ENCODE measurements around the gene APBA1.

DNA sequence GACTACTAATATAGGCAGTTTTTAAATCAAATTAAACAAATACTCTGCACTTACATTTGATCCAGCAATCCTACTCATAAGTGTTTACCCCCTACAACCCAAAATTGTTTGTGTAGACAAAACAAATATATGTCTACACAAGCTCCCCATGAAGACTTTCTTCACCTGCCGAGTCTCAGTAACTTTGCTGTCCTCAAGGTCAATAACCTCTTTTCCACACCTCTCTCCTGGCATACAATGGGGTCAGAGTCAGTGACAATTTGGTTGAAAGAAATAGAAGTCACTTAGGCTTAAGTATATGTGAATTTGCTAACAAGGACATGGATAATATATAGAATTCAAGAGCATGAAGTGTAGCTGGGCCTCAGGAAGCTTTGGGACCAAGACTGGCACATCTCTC, 29.1 kb downstream of the APBA1 start:
- TF ChIP-seq POLR2AphosphoS5 (IDR thresholded peaks at IDR 0.05; ENCODE audit: low read depth, low read length), result no peak
- TF ChIP-seq TAF1 (IDR thresholded peaks at IDR 0.05; ENCODE audit: borderline replicate concordance, insufficient read depth, low read length), result no peak
- TF ChIP-seq SIN3A (IDR thresholded peaks at IDR 0.05; ENCODE audit: borderline replicate concordance, insufficient read depth, low read length), result no peak

Measured in PFSK-1 (cell line).